Hepatocyte (in vitro differentiated cells): Measurements from ENCODE around the gene ART3.

Source experiments
- EZH2 ChIP-seq: fragments of 200-600 bp; sonication (generic); IDR thresholded peaks from 2 replicates; pipeline ENCODE4 v1.6.1; 2016; ENCODE audit warnings: antibody characterized with exemption, mild to moderate bottlenecking, borderline replicate concordance
- EZH2phosphoT487 ChIP-seq: fragments of 200-600 bp; sonication (generic); IDR thresholded peaks from one replicate; pipeline ENCODE4 v1.6.1; 2018; ENCODE audit warnings: antibody characterized with exemption, mild to moderate bottlenecking, low read depth, moderate library complexity; ENCODE audit not compliant: unreplicated experiment, severe bottlenecking
- TF ChIP-seq, protein P1 (sequence below): fragments of 200-600 bp; sonication (generic); IDR thresholded peaks from 2 replicates; pipeline ENCODE4 v1.5.1; 2016; ENCODE audit warnings: antibody characterized with exemption, mild to moderate bottlenecking; ENCODE audit not compliant: poor library complexity

DNA sequence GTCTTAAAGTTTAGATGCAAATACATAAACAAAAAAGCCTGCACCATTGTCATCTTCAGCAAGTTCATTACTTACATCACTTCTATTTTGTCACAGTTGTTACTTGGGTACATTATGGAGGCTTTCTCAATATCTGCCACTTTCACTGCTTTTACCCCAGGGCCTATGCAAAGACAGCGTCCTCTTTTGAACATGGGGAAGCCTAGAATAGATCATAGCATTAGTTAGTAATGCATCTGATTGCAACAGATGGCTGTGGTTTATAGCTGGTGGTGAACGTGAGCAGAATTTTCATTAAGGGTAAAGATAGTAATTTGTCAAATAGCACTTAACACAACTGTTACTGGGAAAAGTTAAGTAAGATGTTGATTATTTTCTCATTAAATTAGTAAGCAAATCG lies 39.4 kb upstream of the ART3 start:
- TF ChIP-seq, protein P1, sequence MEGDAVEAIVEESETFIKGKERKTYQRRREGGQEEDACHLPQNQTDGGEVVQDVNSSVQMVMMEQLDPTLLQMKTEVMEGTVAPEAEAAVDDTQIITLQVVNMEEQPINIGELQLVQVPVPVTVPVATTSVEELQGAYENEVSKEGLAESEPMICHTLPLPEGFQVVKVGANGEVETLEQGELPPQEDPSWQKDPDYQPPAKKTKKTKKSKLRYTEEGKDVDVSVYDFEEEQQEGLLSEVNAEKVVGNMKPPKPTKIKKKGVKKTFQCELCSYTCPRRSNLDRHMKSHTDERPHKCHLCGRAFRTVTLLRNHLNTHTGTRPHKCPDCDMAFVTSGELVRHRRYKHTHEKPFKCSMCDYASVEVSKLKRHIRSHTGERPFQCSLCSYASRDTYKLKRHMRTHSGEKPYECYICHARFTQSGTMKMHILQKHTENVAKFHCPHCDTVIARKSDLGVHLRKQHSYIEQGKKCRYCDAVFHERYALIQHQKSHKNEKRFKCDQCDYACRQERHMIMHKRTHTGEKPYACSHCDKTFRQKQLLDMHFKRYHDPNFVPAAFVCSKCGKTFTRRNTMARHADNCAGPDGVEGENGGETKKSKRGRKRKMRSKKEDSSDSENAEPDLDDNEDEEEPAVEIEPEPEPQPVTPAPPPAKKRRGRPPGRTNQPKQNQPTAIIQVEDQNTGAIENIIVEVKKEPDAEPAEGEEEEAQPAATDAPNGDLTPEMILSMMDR = no peak
- TF ChIP-seq EZH2 (no peak), EZH2phosphoT487 (no peak)
